ENCODE data around the gene KRT6B. TPM values are rescaled to one million over a fixed set of nuclear protein-coding genes. Genes with fewer than 3 reads are reported as not detected.

Gene KRT6B
- total RNA-seq, 1 experiment from 2014 or later: not detected

- H3K27ac ChIP-seq (ENCODE audit: low read depth, low read length, poor library complexity, severe bottlenecking): no peak overlapping the region
- no peak for DNase-seq (ENCODE audit: low spot score)
- POLR2A ChIA-PET (ENCODE audit: low non-redundant PET): no interaction called here
- no peaks in the 10 kb centered on the region for H3K9me3 ChIP-seq (ENCODE audit: low read depth, low read length, poor library complexity, severe bottlenecking)
- intact Hi-C loops (cut with micrococcal nuclease; ENCODE audit: unreplicated experiment): no loop called here
- CTCF ChIA-PET: no interaction called here
- no peaks in the 10 kb centered on the region for H3K36me3 ChIP-seq (ENCODE audit: insufficient read depth, low read length, poor library complexity, severe bottlenecking)
- BruUV-seq (replicated peaks): no TSS peak
- no peaks in the 10 kb centered on the region for H3K27me3 ChIP-seq (replicated peaks; ENCODE audit: insufficient read depth, low read depth, low read length, poor library complexity)
- no peak overlapping the region for H3K4me3 ChIP-seq (ENCODE audit: low read depth, low read length, poor library complexity, severe bottlenecking)
- H3K4me1 ChIP-seq (ENCODE audit: insufficient read depth, low read length, poor library complexity, severe bottlenecking): no peaks in the 10 kb centered on the region
- TF ChIP-seq CTCF (conservative IDR thresholded peaks at IDR 0.05; ENCODE audit: low read depth, low read length) (no peak), EZH2 (IDR thresholded peaks at IDR 0.05; ENCODE audit: borderline replicate concordance, low read depth, low read length, poor library complexity, severe bottlenecking) (no peak)
These were observed 32.3 kb downstream of the KRT6B start for GRCh38 chr12:52419656-52420055.

- Histone ChIP-seq H3K4me1 (ENCODE audit: insufficient read depth, low read length, poor library complexity, severe bottlenecking) (no peaks in the 10 kb centered on the region), H3K4me3 (ENCODE audit: low read depth, low read length, poor library complexity, severe bottlenecking) (no peak overlapping the region), H3K36me3 (ENCODE audit: insufficient read depth, low read length, poor library complexity, severe bottlenecking) (no peaks in the 10 kb centered on the region), H3K27ac (ENCODE audit: low read depth, low read length, poor library complexity, severe bottlenecking) (no peak overlapping the region), H3K9me3 (ENCODE audit: low read depth, low read length, poor library complexity, severe bottlenecking) (no peaks in the 10 kb centered on the region), H3K27me3 (replicated peaks; ENCODE audit: insufficient read depth, low read depth, low read length, poor library complexity) (no peaks in the 10 kb centered on the region)
- intact Hi-C loops (cut with micrococcal nuclease; ENCODE audit: unreplicated experiment): no loop called here
- POLR2A ChIA-PET (ENCODE audit: low non-redundant PET): no interaction called here
- BruUV-seq (replicated peaks): no TSS peak
- CTCF ChIA-PET: no interaction called here
- TF ChIP-seq CTCF (conservative IDR thresholded peaks at IDR 0.05; ENCODE audit: low read depth, low read length) (no peak), EZH2 (IDR thresholded peaks at IDR 0.05; ENCODE audit: borderline replicate concordance, low read depth, low read length, poor library complexity, severe bottlenecking) (no peak)
- DNase-seq (ENCODE audit: low spot score): no peak
These were observed 33.3 kb downstream of the KRT6B start for GRCh38 chr12:52418576-52419110.

- Histone ChIP-seq H3K36me3 (ENCODE audit: insufficient read depth, low read length, poor library complexity, severe bottlenecking) (no peaks in the 10 kb centered on the region), H3K4me3 (ENCODE audit: low read depth, low read length, poor library complexity, severe bottlenecking) (no peak overlapping the region), H3K27ac (ENCODE audit: low read depth, low read length, poor library complexity, severe bottlenecking) (no peak overlapping the region), H3K9me3 (ENCODE audit: low read depth, low read length, poor library complexity, severe bottlenecking) (no peaks in the 10 kb centered on the region), H3K27me3 (replicated peaks; ENCODE audit: insufficient read depth, low read depth, low read length, poor library complexity) (no peaks in the 10 kb centered on the region), H3K4me1 (ENCODE audit: insufficient read depth, low read length, poor library complexity, severe bottlenecking) (no peaks in the 10 kb centered on the region)
- POLR2A ChIA-PET (ENCODE audit: low non-redundant PET): no interaction called here
- TF ChIP-seq EZH2 (IDR thresholded peaks at IDR 0.05; ENCODE audit: borderline replicate concordance, low read depth, low read length, poor library complexity, severe bottlenecking): no peak
- TF ChIP-seq CTCF (conservative IDR thresholded peaks at IDR 0.05; ENCODE audit: low read depth, low read length): no peak
- intact Hi-C loops (cut with micrococcal nuclease; ENCODE audit: unreplicated experiment): no loop called here
- CTCF ChIA-PET: no interaction called here
- no TSS peak for BruUV-seq (replicated peaks)
- DNase-seq (ENCODE audit: low spot score): no peak
These were observed 34.2 kb downstream of the KRT6B start for GRCh38 chr12:52417740-52418139.
